Measurements from ENCODE around the gene DNAH5. TPM values are rescaled to one million over a fixed set of nuclear protein-coding genes. Genes with fewer than 3 reads are reported as not detected.

The DNAH5 gene
- total and polyA plus RNA-seq, 2 donors (not counting 1 experiment from before 2014, with no cell fraction given) = not detected

- Mint-ChIP-seq H3K4me1 (no peaks in the 10 kb centered on the region), H3K4me3 (no peak overlapping the region), H3K9me3 (ENCODE audit: insufficient read depth) (no peaks in the 10 kb centered on the region), H3K27me3 (peaks cover 6% of the 10 kb centered on the region), H3K27ac (no peak overlapping the region)
- POLR2A ChIA-PET = no interaction called here
- Histone ChIP-seq H3K79me2 (ENCODE audit: control insufficient read depth, insufficient read depth, low read length) (no peaks in the 10 kb centered on the region), H2AFZ (ENCODE audit: insufficient read depth, low read depth, low read length, poor library complexity, severe bottlenecking) (no peak overlapping the region), H3K4me2 (replicated peaks; ENCODE audit: low read depth, low read length, poor library complexity, severe bottlenecking) (no peak overlapping the region), H3K9me3 (ENCODE audit: control extremely low read depth in 1 of 3, control insufficient read depth in 2 of 3, insufficient read depth in 1 of 3, low read length in 2 of 3) (peaks cover 0 to 3% (median 0%) of the 10 kb centered on the region in 3 donors), H3K4me3 (ENCODE audit: control extremely low read depth in 1 of 5, extremely low read depth in 1 of 5, insufficient read depth in 1 of 5, low read depth in 2 of 5, low read length in 4 of 5) (no peak overlapping the region), H3K27ac (ENCODE audit: low read length in 2 of 2) (no peak overlapping the region), H4K20me1 (ENCODE audit: control insufficient read depth, insufficient read depth, low read length, poor library complexity, severe bottlenecking) (no peaks in the 10 kb centered on the region), H3K9ac (ENCODE audit: low read length) (no peak overlapping the region), H3K36me3 (replicated peaks in 1 of 2; ENCODE audit: control extremely low read depth in 1 of 2, control insufficient read depth in 1 of 2, extremely low read depth in 1 of 2, insufficient read depth in 2 of 2, low read length in 1 of 2) (no peaks in the 10 kb centered on the region), H3K27me3 (replicated peaks in 1 of 4; ENCODE audit: control extremely low read depth in 1 of 4, control insufficient read depth in 3 of 4, insufficient read depth in 4 of 4, low read length in 3 of 4) (no peaks in the 10 kb centered on the region), H3K4me1 (ENCODE audit: control insufficient read depth in 2 of 2, insufficient read depth in 2 of 2, low read length in 2 of 2) (no peaks in the 10 kb centered on the region)
- intact Hi-C loops (cut with micrococcal nuclease) = no loop called here
- TF ChIP-seq, protein P1, sequence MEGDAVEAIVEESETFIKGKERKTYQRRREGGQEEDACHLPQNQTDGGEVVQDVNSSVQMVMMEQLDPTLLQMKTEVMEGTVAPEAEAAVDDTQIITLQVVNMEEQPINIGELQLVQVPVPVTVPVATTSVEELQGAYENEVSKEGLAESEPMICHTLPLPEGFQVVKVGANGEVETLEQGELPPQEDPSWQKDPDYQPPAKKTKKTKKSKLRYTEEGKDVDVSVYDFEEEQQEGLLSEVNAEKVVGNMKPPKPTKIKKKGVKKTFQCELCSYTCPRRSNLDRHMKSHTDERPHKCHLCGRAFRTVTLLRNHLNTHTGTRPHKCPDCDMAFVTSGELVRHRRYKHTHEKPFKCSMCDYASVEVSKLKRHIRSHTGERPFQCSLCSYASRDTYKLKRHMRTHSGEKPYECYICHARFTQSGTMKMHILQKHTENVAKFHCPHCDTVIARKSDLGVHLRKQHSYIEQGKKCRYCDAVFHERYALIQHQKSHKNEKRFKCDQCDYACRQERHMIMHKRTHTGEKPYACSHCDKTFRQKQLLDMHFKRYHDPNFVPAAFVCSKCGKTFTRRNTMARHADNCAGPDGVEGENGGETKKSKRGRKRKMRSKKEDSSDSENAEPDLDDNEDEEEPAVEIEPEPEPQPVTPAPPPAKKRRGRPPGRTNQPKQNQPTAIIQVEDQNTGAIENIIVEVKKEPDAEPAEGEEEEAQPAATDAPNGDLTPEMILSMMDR (IDR thresholded peaks at IDR 0.05) = no peak
- TF ChIP-seq EZH2 (IDR thresholded peaks at IDR 0.05; ENCODE audit: borderline replicate concordance, insufficient read depth, low read depth, low read length, poor library complexity, severe bottlenecking) = no peak
- WGBS (ENCODE audit: insufficient coverage) = 83% methylated on average over 1 of the region's 2 CpGs
- no peak for DNase-seq
- CTCF ChIA-PET = no interaction called here
- no peak for ATAC-seq (ENCODE audit: low read depth)
Measured at GRCh38 chr5:13921578-13921977, 22.9 kb downstream of the DNAH5 start.

- peaks cover 0 to 3% (median 0%) of the 10 kb centered on the region in 3 donors for H3K9me3 ChIP-seq (ENCODE audit: control extremely low read depth in 1 of 3, control insufficient read depth in 2 of 3, insufficient read depth in 1 of 3, low read length in 2 of 3)
- ChIA-PET POLR2A (no interaction called here), CTCF (no interaction called here)
- H3K4me3 ChIP-seq (ENCODE audit: control extremely low read depth in 1 of 5, extremely low read depth in 1 of 5, insufficient read depth in 1 of 5, low read depth in 2 of 5, low read length in 4 of 5) = no peak overlapping the region
- peaks cover 6% of the 10 kb centered on the region for H3K27me3 Mint-ChIP-seq
- no peak overlapping the region for H3K4me3 Mint-ChIP-seq
- H3K4me1 Mint-ChIP-seq = no peaks in the 10 kb centered on the region
- H3K9me3 Mint-ChIP-seq (ENCODE audit: insufficient read depth) = no peaks in the 10 kb centered on the region
- no peaks in the 10 kb centered on the region for H3K36me3 ChIP-seq (replicated peaks in 1 of 2; ENCODE audit: control extremely low read depth in 1 of 2, control insufficient read depth in 1 of 2, extremely low read depth in 1 of 2, insufficient read depth in 2 of 2, low read length in 1 of 2)
- no CpG with 5 or more reads among the region's 1 CpG for WGBS (ENCODE audit: insufficient coverage)
- H3K27ac Mint-ChIP-seq = no peak overlapping the region
- no peaks in the 10 kb centered on the region for H4K20me1 ChIP-seq (ENCODE audit: control insufficient read depth, insufficient read depth, low read length, poor library complexity, severe bottlenecking)
- no peaks in the 10 kb centered on the region for H3K27me3 ChIP-seq (replicated peaks in 1 of 4; ENCODE audit: control extremely low read depth in 1 of 4, control insufficient read depth in 3 of 4, insufficient read depth in 4 of 4, low read length in 3 of 4)
- no peaks in the 10 kb centered on the region for H3K79me2 ChIP-seq (ENCODE audit: control insufficient read depth, insufficient read depth, low read length)
- TF ChIP-seq, protein P1 (IDR thresholded peaks at IDR 0.05) = no peak
- TF ChIP-seq EZH2 (IDR thresholded peaks at IDR 0.05; ENCODE audit: borderline replicate concordance, insufficient read depth, low read depth, low read length, poor library complexity, severe bottlenecking) = no peak
- no peak for ATAC-seq (ENCODE audit: low read depth)
- no peak overlapping the region for H3K9ac ChIP-seq (ENCODE audit: low read length)
- no peak overlapping the region for H3K4me2 ChIP-seq (replicated peaks; ENCODE audit: low read depth, low read length, poor library complexity, severe bottlenecking)
- H3K4me1 ChIP-seq (ENCODE audit: control insufficient read depth in 2 of 2, insufficient read depth in 2 of 2, low read length in 2 of 2) = no peaks in the 10 kb centered on the region
- intact Hi-C loops (cut with micrococcal nuclease) = no loop called here
- H2AFZ ChIP-seq (ENCODE audit: insufficient read depth, low read depth, low read length, poor library complexity, severe bottlenecking) = no peak overlapping the region
- no peak overlapping the region for H3K27ac ChIP-seq (ENCODE audit: low read length in 2 of 2)
- no peak for DNase-seq
Measured at GRCh38 chr5:13919786-13920185, 24.7 kb downstream of the DNAH5 start.
